Fibroblast of lung (primary cell): ENCODE measurements around the gene STK32B. TPM values are rescaled to one million over a fixed set of nuclear protein-coding genes. Genes with fewer than 3 reads are reported as not detected.
"Not testable (repeated sequence)": the region's sequence is repeated elsewhere in the genome, so short reads cannot be mapped to it uniquely, and the experiment has no call there.

Experiments used
- DNase-seq, 2 donors: peaks; one replicate each; pipeline versions ENCODE4 v3.0.0 to v3.0.0-alpha.2; 2010; ENCODE audit warnings: low read depth in 2 of 2
- H2AFZ ChIP-seq: 2 replicates; pipeline ENCODE4 v1.5.1; 2012; ENCODE audit warnings: low read length, control low read depth, inconsistent platforms
- H3K27ac ChIP-seq: 2 replicates; pipeline ENCODE4 v1.5.1; 2011; ENCODE audit warnings: low read length, control low read depth; ENCODE audit not compliant: insufficient read depth
- H3K27me3 ChIP-seq: 2 replicates; pipeline ENCODE4 v1.5.1; 2011; ENCODE audit warnings: mild to moderate bottlenecking, low read length; ENCODE audit not compliant: control insufficient read depth, insufficient read depth
- H3K36me3 ChIP-seq: 2 replicates; pipeline ENCODE4 v1.5.1; 2011; ENCODE audit warnings: low read length; ENCODE audit not compliant: control insufficient read depth, insufficient read depth
- H3K4me1 ChIP-seq: 2 replicates; pipeline ENCODE4 v1.5.1; 2011; ENCODE audit warnings: low read length; ENCODE audit not compliant: control insufficient read depth, insufficient read depth; ENCODE audit errors: extremely low read depth
- H3K4me2 ChIP-seq: 2 replicates; pipeline ENCODE4 v1.5.1; 2011; ENCODE audit warnings: low read length, control low read depth; ENCODE audit not compliant: insufficient read depth; ENCODE audit errors: extremely low read depth
- H3K4me3 ChIP-seq, 4 experiments: fragments of 200-600 bp in 1 of 4; sonication (generic) in 1 of 4; replicated peaks in 1 of 4; 2 replicates each; pipeline ENCODE4 v1.5.1; 2011 to 2016; ENCODE audit warnings: low read length in 4 of 4, low read depth in 3 of 4, mild to moderate bottlenecking in 3 of 4, control low read depth in 2 of 4, inconsistent platforms in 1 of 4, mixed read lengths in 1 of 4; ENCODE audit not compliant: insufficient read depth in 1 of 4; ENCODE audit errors: control extremely low read depth in 1 of 4
- H3K79me2 ChIP-seq: 2 replicates; pipeline ENCODE4 v1.5.1; 2012; ENCODE audit warnings: mild to moderate bottlenecking, low read length, inconsistent platforms; ENCODE audit not compliant: control insufficient read depth, insufficient read depth
- H3K9ac ChIP-seq: 2 replicates; pipeline ENCODE4 v1.5.1; 2011; ENCODE audit warnings: mild to moderate bottlenecking, low read length, control low read depth; ENCODE audit not compliant: insufficient read depth
- H3K9me3 ChIP-seq: 2 replicates; pipeline ENCODE4 v1.5.1; 2012; ENCODE audit warnings: low read depth, low read length; ENCODE audit not compliant: control insufficient read depth, insufficient read depth
- H4K20me1 ChIP-seq: 2 replicates; pipeline ENCODE4 v1.5.1; 2011; ENCODE audit warnings: low read length; ENCODE audit not compliant: control insufficient read depth, insufficient read depth; ENCODE audit errors: extremely low read depth
- EZH2 ChIP-seq: IDR thresholded peaks from 2 replicates; pipeline ENCODE4 v1.5.1; 2012; ENCODE audit warnings: low read length, control low read depth, mild to moderate bottlenecking; ENCODE audit errors: missing control alignments
- polyA plus RNA-seq, 2 donors: library from polyadenylated mRNA; depleted of rRNA in 1 of 2; stranded (reverse) in 1 of 2; unstranded in 1 of 2; fragments of >200 nt; gene quantifications; 2 replicates each; pipeline ENCODE4 v1.2.1, GENCODE V29; 2011 to 2012; ENCODE audit warnings: missing spikeins in 1 of 2
- total RNA-seq: library from RNA; depleted of rRNA; stranded (reverse); fragments of >200 nt; gene quantifications from 2 replicates; pipeline ENCODE4 v1.2.1, GENCODE V29; 2014
- TF ChIP-seq, protein P1 (sequence below), 2 donors: IDR thresholded peaks in 1 of 2; conservative IDR thresholded peaks in 1 of 2; 1 replicate in 1 of 2; 2 replicates in 1 of 2; pipeline ENCODE4 v1.5.1; 2011 to 2012; ENCODE audit warnings: low read length in 2 of 2, control low read depth in 1 of 2, inconsistent platforms in 1 of 2, low read depth in 1 of 2, mild to moderate bottlenecking in 1 of 2

The STK32B gene
- total and polyA plus RNA-seq, 2 donors (not counting 1 experiment from before 2014, with no cell fraction given): 0.50 to 1.4 TPM

DNA sequence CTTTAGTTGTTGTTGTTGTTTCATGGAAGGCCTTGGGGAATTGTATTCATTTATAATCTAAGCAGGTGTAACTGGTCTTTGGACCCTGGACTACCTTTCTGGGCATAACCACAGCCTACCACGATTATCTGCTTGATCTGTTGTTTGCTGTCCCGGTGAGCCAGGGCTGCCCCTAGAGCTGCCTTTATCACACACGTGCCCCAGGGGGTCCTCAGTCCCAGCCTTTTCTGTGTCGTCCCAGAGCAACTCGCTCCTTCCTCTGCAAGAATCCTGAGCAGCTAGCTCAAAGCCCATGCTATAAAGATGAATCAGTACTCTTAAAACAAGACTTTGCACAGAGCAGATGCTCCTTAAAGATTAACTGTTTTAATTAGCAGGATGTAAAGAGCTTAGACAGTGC, 383.9 kb downstream of the STK32B start:
- TF ChIP-seq, protein P1, sequence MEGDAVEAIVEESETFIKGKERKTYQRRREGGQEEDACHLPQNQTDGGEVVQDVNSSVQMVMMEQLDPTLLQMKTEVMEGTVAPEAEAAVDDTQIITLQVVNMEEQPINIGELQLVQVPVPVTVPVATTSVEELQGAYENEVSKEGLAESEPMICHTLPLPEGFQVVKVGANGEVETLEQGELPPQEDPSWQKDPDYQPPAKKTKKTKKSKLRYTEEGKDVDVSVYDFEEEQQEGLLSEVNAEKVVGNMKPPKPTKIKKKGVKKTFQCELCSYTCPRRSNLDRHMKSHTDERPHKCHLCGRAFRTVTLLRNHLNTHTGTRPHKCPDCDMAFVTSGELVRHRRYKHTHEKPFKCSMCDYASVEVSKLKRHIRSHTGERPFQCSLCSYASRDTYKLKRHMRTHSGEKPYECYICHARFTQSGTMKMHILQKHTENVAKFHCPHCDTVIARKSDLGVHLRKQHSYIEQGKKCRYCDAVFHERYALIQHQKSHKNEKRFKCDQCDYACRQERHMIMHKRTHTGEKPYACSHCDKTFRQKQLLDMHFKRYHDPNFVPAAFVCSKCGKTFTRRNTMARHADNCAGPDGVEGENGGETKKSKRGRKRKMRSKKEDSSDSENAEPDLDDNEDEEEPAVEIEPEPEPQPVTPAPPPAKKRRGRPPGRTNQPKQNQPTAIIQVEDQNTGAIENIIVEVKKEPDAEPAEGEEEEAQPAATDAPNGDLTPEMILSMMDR (conservative IDR thresholded peaks at IDR 0.05 in 1 of 2, IDR thresholded peaks at IDR 0.05 in 1 of 2; ENCODE audit: low read depth in 1 of 2, low read length in 2 of 2): no peak
- no peak for TF ChIP-seq EZH2

DNA sequence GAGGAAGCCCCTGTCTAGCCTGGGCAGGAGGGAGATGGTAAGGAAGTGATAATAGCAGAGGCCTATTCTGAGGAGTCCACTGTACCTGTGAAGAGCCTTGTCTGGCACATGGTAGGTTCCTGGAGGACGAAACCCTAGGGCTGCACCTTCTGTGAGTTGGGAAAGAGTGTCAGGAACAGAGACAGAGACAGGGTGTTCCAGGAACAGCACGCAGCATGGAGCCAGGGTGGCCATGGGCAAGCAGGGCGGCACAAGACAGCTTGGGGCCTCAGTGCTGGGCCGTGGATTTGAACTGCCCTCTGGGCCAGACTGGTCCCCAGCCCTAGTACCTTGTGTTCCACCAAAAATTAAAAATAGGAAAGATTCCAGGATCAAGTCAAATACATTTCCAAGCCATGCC, 384.5 kb downstream of the STK32B start:
- Histone ChIP-seq H3K27me3 (no peaks in the 10 kb centered on the region), H3K36me3 (no peaks in the 10 kb centered on the region), H3K4me3 (no peak overlapping the region), H3K79me2 (no peaks in the 10 kb centered on the region), H3K27ac (no peak overlapping the region), H3K4me1 (no peaks in the 10 kb centered on the region), H2AFZ (no peak overlapping the region), H3K9ac (no peak overlapping the region), H3K4me2 (no peak overlapping the region), H4K20me1 (no peaks in the 10 kb centered on the region), H3K9me3 (no peaks in the 10 kb centered on the region)
- TF ChIP-seq, protein P1 (conservative IDR thresholded peaks at IDR 0.05 in 1 of 2, IDR thresholded peaks at IDR 0.05 in 1 of 2; ENCODE audit: low read depth in 1 of 2, low read length in 2 of 2): no peak
- no peak for TF ChIP-seq EZH2
- no peak for DNase-seq

More for the DNA sequence above, 383.9 kb downstream of the STK32B start:
- no peaks in the 10 kb centered on the region for H4K20me1 ChIP-seq
- no peak overlapping the region for H3K27ac ChIP-seq
- no peaks in the 10 kb centered on the region for H3K79me2 ChIP-seq
- no peaks in the 10 kb centered on the region for H3K36me3 ChIP-seq
- no peaks in the 10 kb centered on the region for H3K27me3 ChIP-seq
- no peaks in the 10 kb centered on the region for H3K9me3 ChIP-seq
- H3K4me1 ChIP-seq: no peaks in the 10 kb centered on the region
- no peak overlapping the region for H3K4me2 ChIP-seq
- no peak overlapping the region for H3K9ac ChIP-seq
- no peak overlapping the region for H3K4me3 ChIP-seq
- H2AFZ ChIP-seq: no peak overlapping the region
- DNase-seq: no peak

DNA sequence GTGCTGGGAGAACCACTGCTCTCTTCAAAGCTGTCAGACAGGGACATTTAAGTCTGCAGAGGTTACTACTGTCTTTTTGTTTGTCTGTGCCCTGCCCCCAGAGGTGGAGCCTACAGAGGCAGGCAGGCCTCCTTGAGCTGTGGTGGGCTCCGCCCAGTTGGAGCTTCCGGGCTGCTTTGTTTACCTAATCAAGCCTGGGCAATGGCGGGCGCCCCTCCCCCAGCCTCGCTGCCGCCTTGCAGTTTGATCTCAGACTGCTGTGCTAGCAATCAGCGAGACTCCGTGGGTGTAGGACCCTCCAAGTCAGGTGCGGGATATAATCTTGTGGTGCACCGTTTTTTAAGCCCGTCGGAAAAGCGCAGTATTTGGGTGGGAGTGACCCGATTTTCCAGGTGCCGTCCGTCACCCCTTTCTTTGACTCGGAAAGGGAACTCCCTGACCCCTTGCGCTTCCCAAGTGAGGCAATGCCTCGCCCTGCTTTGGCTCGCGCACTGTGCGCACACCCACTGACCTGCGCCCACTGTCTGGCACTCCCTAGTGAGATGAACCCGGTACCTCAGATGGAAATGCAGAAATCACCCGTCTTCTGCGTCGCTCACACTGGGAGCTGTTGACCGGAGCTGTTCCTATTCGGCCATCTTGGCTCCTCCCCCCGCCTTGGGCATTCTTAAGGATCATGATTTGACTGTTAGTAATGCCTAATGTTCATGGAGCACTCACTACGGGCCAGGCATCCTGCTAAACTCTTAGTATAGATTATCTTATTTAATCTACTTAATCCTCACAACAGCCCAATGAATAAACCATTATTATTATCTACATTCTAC, 392.9 kb downstream of the STK32B start:
- not testable (repeated sequence) for H2AFZ ChIP-seq, H3K4me1 ChIP-seq, H3K27ac ChIP-seq, H3K9ac ChIP-seq, H3K4me2 ChIP-seq, H3K9me3 ChIP-seq, H3K36me3 ChIP-seq, H4K20me1 ChIP-seq, DNase-seq, H3K27me3 ChIP-seq, H3K79me2 ChIP-seq, H3K4me3 ChIP-seq
